HTERT RPE-1 (cell line): ENCODE data around the gene ADAMTS9.
"Not testable (repeated sequence)": the region's sequence is repeated elsewhere in the genome, so short reads cannot be mapped to it uniquely, and the experiment has no call there.

Source experiments
- in situ Hi-C: fragments of 300-500 bp; cut with MboI; formaldehyde crosslinking; loops from 4 replicates; pipeline ENCODE4 v1.14.3; 2020; ENCODE audit warnings: low sequenced_read_pairs

ADAMTS9 gene

GRCh38 chr3:64550745-64551144 lies 137.1 kb downstream of the ADAMTS9 start:
- in situ Hi-C loops, result no loop called here

- in situ Hi-C loops, result no loop called here
Measured at GRCh38 chr3:64549869-64550268, 137.9 kb downstream of the ADAMTS9 start.

- in situ Hi-C loops, result no loop called here
Measured at GRCh38 chr3:64548200-64548889, 139.5 kb downstream of the ADAMTS9 start.

GRCh38 chr3:64546856-64547255 lies 140.9 kb downstream of the ADAMTS9 start:
- in situ Hi-C loops, result no loop called here

- in situ Hi-C loops, result not testable (repeated sequence)
Measured at GRCh38 chr3:64545239-64545638, 142.6 kb downstream of the ADAMTS9 start.

- in situ Hi-C loops, result no loop called here
Measured at GRCh38 chr3:64541803-64542202, 146.0 kb downstream of the ADAMTS9 start.

- in situ Hi-C loops, result no loop called here
Measured at GRCh38 chr3:64539451-64540196, 148.2 kb downstream of the ADAMTS9 start.

DNA sequence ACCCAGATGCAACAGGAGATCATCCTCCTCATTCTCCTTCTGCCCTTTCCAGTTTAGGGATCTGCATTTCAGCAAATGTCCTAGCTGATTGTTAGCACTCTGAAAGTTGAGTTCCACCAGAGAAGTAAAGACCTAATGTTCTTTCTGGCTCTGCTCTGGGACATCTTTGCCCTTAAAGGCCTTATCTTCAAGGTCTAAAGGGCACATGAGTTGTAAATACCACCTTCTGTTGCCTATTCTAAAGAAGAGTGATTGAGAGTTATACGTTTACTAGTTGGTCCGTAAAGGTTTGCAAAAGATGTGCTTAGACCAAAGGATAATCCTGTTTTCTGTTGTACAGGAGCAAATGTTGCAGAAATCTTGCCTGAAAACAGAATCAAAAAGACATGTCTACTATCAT lies 151.6 kb downstream of the ADAMTS9 start:
- in situ Hi-C loops, result no loop called here

GRCh38 chr3:64533617-64534317 lies 154.0 kb downstream of the ADAMTS9 start:
- in situ Hi-C loops, result no loop called here

DNA sequence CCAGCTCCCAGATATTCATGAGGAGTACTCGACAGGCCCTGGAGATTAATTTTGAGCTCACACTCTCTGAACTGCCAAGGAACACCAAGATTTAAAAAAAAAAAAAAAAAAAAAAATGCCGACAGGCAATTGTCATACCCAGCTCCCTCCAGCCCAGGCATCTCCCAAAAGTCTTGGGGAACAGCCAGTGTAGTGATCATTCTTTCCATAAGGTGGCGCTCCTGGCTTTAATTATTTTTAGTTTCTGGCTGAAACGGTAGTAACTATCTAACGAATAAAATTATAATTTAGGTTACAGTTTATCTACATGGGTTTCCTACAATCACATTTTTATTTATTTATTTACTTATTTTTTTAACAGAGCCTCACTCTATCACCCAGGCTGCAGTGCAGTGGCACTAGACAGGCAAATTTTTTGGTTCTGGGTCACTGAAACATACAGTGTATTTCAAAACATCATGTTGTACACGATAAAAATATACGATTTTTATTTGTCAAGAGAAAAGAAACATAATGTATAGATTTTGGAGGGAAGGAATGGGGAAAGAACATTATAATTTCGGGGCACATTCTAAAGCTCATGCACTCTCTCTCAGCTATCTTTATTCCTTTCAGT lies 157.3 kb downstream of the ADAMTS9 start:
- in situ Hi-C loops, result no loop called here

DNA sequence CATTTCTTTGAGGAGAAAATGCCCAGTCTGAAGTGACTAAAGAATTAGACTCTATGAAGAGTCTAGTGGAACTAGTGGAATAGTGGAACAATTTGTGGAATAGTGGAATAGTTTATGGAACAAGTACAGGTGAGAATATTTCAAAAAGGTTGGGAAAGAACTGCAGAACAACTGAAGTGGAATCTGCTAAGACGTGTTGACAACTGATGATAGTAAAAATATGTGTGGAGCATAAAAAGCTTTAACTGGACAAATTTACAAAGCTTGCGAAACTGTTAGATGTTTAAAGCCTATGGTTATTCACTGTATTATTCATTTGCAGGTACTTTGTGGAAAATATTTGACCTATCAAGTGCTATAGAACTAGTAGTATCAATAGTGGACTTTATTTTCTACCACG lies 164.5 kb downstream of the ADAMTS9 start:
- in situ Hi-C loops, result no loop called here

DNA sequence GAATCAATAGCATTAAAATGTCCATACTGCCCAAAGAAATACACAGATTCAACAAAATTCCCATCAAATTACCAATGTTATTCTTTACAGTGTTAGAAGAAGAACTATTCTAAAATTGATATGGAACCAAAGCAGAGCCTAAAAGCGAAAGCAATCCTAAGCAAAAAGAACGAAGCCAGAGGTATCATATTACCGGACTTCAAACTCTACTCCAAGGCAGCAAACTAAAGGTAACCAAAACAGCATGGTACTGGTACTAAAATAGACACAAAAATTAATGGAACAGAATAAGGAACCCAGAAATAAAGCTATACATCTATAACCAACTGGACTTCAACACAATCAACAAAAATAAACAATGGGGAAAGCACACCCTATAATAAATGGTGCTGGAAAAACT lies 167.5 kb downstream of the ADAMTS9 start:
- in situ Hi-C loops, result no loop called here

DNA sequence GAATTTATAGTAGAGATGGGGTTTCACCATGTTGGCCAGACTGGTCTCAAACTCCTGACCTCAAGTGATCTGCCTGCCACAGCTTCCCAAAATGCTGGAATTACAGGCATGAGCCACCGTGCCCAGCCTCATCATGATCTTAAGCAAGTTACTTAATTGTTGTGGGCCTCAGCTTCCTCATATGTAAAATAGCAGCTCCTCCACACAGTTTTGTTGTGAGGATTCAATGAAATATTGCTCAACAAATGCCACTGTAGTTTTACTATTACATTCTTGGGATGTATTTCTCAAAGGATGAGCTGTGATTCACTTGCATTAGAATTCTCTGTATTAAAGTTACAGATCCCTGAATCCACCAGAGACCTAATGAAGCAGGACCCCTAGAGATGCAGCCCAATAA lies 168.8 kb downstream of the ADAMTS9 start:
- in situ Hi-C loops, result no loop called here

DNA sequence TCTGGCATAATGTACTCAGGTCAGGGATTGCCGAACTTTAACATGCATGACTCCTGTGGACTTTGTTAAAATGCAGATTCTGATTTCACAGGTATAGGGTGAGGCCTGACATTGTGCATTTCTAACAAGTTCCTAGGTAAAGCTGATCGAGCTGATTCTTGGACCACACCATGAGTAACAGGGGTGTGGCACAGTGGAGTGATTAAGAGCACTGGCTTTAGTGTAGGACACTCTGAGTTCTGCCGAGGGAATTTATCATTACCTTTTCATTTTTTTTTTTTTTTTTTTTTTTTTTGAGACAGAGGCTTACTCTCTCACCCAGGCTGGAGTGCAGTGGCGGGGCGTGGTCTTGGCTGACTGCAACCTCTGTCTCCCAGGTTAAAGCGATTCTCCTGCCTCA lies 169.3 kb downstream of the ADAMTS9 start:
- in situ Hi-C loops, result no loop called here

- in situ Hi-C loops, result no loop called here
Measured at GRCh38 chr3:64514889-64515288, 172.9 kb downstream of the ADAMTS9 start.

DNA sequence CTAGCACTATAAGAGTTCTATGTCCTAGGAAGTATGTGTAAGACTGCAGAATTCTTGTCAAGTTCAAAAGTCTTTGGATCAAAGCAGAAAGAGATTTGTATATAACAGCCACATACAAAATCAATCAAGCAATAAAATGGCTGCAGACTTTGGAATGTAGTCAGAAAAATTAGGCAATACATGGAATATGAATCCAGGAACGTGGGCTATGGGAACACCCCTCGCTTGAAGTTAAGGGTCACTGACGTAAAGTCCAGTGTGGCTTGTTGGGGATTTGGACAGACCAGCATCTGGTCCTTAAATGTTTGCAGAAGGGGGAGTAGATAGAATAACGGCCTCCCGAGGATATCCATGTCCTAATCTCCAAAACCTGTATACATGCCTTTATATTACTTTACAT lies 178.6 kb downstream of the ADAMTS9 start:
- in situ Hi-C loops, result no loop called here

- in situ Hi-C loops, result no loop called here
Measured at GRCh38 chr3:64508140-64508539, 179.7 kb downstream of the ADAMTS9 start.

GRCh38 chr3:64506255-64506654 lies 181.5 kb downstream of the ADAMTS9 start:
- in situ Hi-C loops, result no loop called here

GRCh38 chr3:64505419-64505818 lies 182.4 kb downstream of the ADAMTS9 start:
- in situ Hi-C loops, result no loop called here

- in situ Hi-C loops, result no loop called here
Measured at GRCh38 chr3:64502284-64502683, 185.5 kb downstream of the ADAMTS9 start.

- in situ Hi-C loops, result no loop called here
Measured at GRCh38 chr3:64501298-64501906, 186.4 kb downstream of the ADAMTS9 start.
